ENCODE results near the gene PUS7L. TPM values are rescaled to one million over a fixed set of nuclear protein-coding genes. Genes with fewer than 3 reads are reported as not detected.

The PUS7L gene
- polyA plus RNA-seq, 1 donor from 2014 or later: 29.2 TPM

DNA sequence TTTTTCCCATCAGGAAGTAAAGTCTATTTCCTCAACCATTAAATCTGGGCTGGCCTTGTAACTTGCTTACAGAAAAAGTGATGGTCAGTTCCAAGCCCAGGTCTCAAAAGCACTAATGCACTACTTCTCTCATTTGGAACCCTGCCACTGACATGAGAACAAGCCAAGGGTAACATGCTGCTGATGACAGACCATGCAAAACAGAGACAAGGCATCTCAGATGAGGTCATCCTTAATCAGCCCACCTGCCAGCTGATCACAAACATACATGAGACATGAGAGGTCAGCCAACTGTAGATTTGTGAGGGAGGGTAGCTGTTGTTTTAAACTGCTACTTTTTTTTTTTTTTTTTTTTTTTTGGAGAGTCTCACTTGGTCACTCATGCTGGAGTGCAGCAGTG, 31.4 kb upstream of the PUS7L start:
- Histone ChIP-seq H3K9ac (ENCODE audit: low read length) (no peak overlapping the region), H3K79me2 (replicated peaks; ENCODE audit: insufficient read depth, low read length) (no peaks in the 10 kb centered on the region), H3K27ac (ENCODE audit: low read length) (no peak overlapping the region), H3F3A (ENCODE audit: insufficient read depth, low read length, poor library complexity, severe bottlenecking) (no peaks in the 10 kb centered on the region), H3K4me2 (ENCODE audit: low read length) (no peak overlapping the region), H3K4me3 (ENCODE audit: low read length) (no peak overlapping the region), H3K9me3 (ENCODE audit: low read length) (no peaks in the 10 kb centered on the region), H3K9me2 (ENCODE audit: insufficient read depth, low read length) (no peaks in the 10 kb centered on the region), H3K36me3 (ENCODE audit: insufficient read depth, low read length) (no peaks in the 10 kb centered on the region), H4K20me1 (ENCODE audit: insufficient read depth) (no peaks in the 10 kb centered on the region), H2AFZ (ENCODE audit: low read depth, low read length) (no peak overlapping the region), H3K27me3 (ENCODE audit: insufficient read depth, low read depth, low read length) (no peaks in the 10 kb centered on the region)
- TF ChIP-seq EZH2 (IDR thresholded peaks at IDR 0.05; ENCODE audit: borderline replicate concordance, insufficient read depth, low read length, poor library complexity, severe bottlenecking): no peak
- TF ChIP-seq REST (IDR thresholded peaks at IDR 0.05; ENCODE audit: borderline replicate concordance): no peak
- TF ChIP-seq POLR2AphosphoS5 (IDR thresholded peaks at IDR 0.05): no peak
- no peak for TF ChIP-seq TAF1 (IDR thresholded peaks at IDR 0.05; ENCODE audit: low read depth)
- no peak for TF ChIP-seq EP300 (conservative IDR thresholded peaks at IDR 0.05; ENCODE audit: poor library complexity, severe bottlenecking)
- TF ChIP-seq MXI1 (conservative IDR thresholded peaks at IDR 0.05; ENCODE audit: poor library complexity, severe bottlenecking): no peak

DNA sequence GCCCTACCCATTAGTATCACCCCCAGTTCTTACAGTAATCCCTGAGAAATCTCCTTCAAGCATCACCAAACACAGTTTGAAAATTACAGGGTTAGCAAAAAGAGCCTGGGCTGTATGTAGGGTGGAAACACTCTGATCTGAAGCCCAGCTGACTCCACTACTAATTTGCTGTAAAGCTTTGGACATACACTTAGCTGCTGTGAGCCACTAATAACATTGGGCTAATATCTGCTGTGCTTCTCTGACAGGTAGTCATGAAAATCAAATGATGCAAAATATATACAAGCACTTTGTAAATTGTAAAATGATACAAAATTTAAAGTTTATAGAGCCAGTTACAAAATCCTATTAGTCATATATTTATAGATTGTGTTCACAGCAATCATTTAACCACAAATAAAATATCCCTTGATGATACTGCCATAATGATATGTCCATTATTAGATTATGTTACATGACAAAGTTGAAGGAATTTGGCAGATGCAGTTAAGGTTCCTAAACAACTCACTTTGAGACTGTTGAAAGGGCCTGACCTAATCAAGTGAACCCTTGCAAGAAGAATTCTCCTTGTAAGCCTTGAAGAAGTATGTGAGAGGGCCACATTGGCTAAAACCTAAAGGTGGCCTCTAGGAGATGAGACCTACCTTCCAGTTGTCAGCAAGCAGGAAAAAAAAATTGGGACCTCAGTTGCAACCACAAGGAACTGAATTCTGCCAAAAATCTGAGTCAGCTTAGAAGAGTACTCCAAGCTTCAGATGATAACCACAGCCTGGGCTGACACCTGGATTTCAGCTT, 28.5 kb upstream of the PUS7L start:
- no peaks in the 10 kb centered on the region for H4K20me1 ChIP-seq (ENCODE audit: insufficient read depth)
- H3K36me3 ChIP-seq (ENCODE audit: insufficient read depth, low read length): no peaks in the 10 kb centered on the region
- no peak overlapping the region for H3K4me3 ChIP-seq (ENCODE audit: low read length)
- no peak overlapping the region for H3K4me2 ChIP-seq (ENCODE audit: low read length)
- no peak for TF ChIP-seq POLR2AphosphoS5 (IDR thresholded peaks at IDR 0.05)
- TF ChIP-seq TAF1 (IDR thresholded peaks at IDR 0.05; ENCODE audit: low read depth): no peak
- TF ChIP-seq EZH2 (IDR thresholded peaks at IDR 0.05; ENCODE audit: borderline replicate concordance, insufficient read depth, low read length, poor library complexity, severe bottlenecking): no peak
- TF ChIP-seq, protein P1, sequence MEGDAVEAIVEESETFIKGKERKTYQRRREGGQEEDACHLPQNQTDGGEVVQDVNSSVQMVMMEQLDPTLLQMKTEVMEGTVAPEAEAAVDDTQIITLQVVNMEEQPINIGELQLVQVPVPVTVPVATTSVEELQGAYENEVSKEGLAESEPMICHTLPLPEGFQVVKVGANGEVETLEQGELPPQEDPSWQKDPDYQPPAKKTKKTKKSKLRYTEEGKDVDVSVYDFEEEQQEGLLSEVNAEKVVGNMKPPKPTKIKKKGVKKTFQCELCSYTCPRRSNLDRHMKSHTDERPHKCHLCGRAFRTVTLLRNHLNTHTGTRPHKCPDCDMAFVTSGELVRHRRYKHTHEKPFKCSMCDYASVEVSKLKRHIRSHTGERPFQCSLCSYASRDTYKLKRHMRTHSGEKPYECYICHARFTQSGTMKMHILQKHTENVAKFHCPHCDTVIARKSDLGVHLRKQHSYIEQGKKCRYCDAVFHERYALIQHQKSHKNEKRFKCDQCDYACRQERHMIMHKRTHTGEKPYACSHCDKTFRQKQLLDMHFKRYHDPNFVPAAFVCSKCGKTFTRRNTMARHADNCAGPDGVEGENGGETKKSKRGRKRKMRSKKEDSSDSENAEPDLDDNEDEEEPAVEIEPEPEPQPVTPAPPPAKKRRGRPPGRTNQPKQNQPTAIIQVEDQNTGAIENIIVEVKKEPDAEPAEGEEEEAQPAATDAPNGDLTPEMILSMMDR (IDR thresholded peaks at IDR 0.05; ENCODE audit: poor library complexity, severe bottlenecking): no peak
- TF ChIP-seq RAD21 (conservative IDR thresholded peaks at IDR 0.05): no peak
- no peak for TF ChIP-seq SMC3 (conservative IDR thresholded peaks at IDR 0.05; ENCODE audit: poor library complexity)
- no peak for TF ChIP-seq REST (IDR thresholded peaks at IDR 0.05; ENCODE audit: borderline replicate concordance)
- no peak for TF ChIP-seq MXI1 (conservative IDR thresholded peaks at IDR 0.05; ENCODE audit: poor library complexity, severe bottlenecking)
- H3K27ac ChIP-seq (ENCODE audit: low read length): no peak overlapping the region
- no peaks in the 10 kb centered on the region for H3K9me3 ChIP-seq (ENCODE audit: low read length)
- no peak overlapping the region for H3K9ac ChIP-seq (ENCODE audit: low read length)
- H2AFZ ChIP-seq (ENCODE audit: low read depth, low read length): no peak overlapping the region
- H3F3A ChIP-seq (ENCODE audit: insufficient read depth, low read length, poor library complexity, severe bottlenecking): no peaks in the 10 kb centered on the region
- no peaks in the 10 kb centered on the region for H3K27me3 ChIP-seq (ENCODE audit: insufficient read depth, low read depth, low read length)
- H3K79me2 ChIP-seq (replicated peaks; ENCODE audit: insufficient read depth, low read length): no peaks in the 10 kb centered on the region
- no peaks in the 10 kb centered on the region for H3K9me2 ChIP-seq (ENCODE audit: insufficient read depth, low read length)
